Measurements from ENCODE around the gene RIPOR1. TPM values are rescaled to one million over a fixed set of nuclear protein-coding genes. Genes with fewer than 3 reads are reported as not detected.
"Not testable (repeated sequence)": the region's sequence is repeated elsewhere in the genome, so short reads cannot be mapped to it uniquely, and the experiment has no call there.

RIPOR1 gene
- total RNA-seq, 2 donors from 2014 or later, result 14.4 to 19.0 TPM

DNA sequence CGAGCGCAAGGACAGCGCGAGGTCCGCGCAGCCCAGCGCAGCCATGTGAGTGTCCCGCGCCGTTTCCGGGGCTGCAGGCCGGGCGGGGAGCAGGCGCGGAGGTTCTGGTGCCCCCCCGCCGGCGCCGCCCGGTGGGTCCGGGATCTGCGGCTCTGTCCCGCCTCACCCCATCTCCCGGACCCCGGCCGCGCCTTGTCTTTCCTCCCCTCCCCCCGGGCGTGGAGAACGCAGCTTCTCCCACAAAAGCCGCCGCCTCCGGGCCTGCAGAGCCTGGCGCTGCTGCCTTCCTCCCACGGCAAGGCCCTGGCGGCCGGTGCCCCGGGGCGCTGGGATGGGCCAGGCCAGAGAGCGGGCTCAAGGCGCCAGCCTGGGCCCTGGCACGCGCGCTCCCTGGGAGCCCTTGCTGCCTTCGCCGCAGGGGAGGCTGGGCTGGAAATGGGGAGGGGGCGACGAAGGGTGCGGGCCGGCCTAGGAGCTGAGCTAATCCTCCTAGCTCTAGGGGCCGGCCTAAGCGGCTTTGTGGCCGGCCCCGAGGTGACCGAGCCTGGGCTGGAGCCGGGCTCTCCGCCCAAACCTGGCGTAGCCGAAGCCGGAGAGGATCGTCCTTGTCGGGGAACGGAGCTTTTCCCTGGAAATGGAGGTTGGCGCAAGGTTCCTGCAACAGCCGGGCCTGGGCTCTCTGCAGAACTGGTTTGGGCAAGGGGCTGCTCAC is 397 bp downstream of the RIPOR1 start:
- Histone ChIP-seq H3K9me3 (no peaks in the 10 kb centered on the region), H3K27ac (peak overlapping the region; percentile 72), H3K9ac (ENCODE audit: low read depth in 2 of 2, low read length in 2 of 2) (peak overlapping the region; percentile 83 to 92), H3K27me3 (peaks cover 5% of the 10 kb centered on the region), H3K4me3 (peak overlapping the region; percentile 62), H3K4me1 (peaks cover 14% of the 10 kb centered on the region), H3K36me3 (no peaks in the 10 kb centered on the region)
- peak; percentile 50 for DNase-seq
- TF ChIP-seq, protein P1, sequence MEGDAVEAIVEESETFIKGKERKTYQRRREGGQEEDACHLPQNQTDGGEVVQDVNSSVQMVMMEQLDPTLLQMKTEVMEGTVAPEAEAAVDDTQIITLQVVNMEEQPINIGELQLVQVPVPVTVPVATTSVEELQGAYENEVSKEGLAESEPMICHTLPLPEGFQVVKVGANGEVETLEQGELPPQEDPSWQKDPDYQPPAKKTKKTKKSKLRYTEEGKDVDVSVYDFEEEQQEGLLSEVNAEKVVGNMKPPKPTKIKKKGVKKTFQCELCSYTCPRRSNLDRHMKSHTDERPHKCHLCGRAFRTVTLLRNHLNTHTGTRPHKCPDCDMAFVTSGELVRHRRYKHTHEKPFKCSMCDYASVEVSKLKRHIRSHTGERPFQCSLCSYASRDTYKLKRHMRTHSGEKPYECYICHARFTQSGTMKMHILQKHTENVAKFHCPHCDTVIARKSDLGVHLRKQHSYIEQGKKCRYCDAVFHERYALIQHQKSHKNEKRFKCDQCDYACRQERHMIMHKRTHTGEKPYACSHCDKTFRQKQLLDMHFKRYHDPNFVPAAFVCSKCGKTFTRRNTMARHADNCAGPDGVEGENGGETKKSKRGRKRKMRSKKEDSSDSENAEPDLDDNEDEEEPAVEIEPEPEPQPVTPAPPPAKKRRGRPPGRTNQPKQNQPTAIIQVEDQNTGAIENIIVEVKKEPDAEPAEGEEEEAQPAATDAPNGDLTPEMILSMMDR (IDR thresholded peaks at IDR 0.05), result no peak
- intact Hi-C loops (cut with DNase I), result loop anchor here (10.0 kb wide), 1 partner anchor 136 kb away; the partner anchor contains the start of genes ACD, C16orf86, ENKD1 and PARD6A

DNA sequence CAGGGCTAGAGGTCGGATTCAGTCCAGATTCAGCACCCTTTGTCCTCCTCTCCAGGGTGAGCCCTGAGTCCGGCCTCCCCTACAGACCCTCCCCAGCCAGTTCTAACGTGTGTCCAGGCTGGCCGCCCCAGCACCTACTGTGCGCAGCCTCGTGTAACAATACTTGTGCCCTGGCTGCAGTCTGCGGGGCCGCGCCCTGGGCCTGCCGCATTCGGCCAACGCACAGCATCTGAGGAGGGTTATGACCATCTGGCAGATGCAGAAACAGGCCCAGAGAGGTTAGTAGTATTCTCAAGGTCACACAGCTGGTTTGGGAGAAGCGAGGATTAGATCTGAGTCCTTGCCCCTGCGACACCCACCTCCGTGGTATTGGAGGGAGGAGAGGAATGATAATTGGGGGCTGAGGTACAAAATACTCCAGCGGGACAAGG is 968 bp downstream of the RIPOR1 start:
- Histone ChIP-seq H3K4me1 (peaks cover 14% of the 10 kb centered on the region), H3K36me3 (no peaks in the 10 kb centered on the region), H3K4me3 (peak overlapping the region; percentile 62), H3K27ac (peak overlapping the region; percentile 72), H3K9ac (ENCODE audit: low read depth in 2 of 2, low read length in 2 of 2) (peak overlapping the region; percentile 83 to 92), H3K27me3 (peaks cover 5% of the 10 kb centered on the region), H3K9me3 (no peaks in the 10 kb centered on the region)
- DNase-seq, result no peak
- intact Hi-C loops (cut with DNase I), result loop anchor here (10.0 kb wide), 1 partner anchor 135 kb away; the partner anchor contains the start of genes ACD, C16orf86, ENKD1 and PARD6A
- TF ChIP-seq, protein P1 (IDR thresholded peaks at IDR 0.05), result no peak

DNA sequence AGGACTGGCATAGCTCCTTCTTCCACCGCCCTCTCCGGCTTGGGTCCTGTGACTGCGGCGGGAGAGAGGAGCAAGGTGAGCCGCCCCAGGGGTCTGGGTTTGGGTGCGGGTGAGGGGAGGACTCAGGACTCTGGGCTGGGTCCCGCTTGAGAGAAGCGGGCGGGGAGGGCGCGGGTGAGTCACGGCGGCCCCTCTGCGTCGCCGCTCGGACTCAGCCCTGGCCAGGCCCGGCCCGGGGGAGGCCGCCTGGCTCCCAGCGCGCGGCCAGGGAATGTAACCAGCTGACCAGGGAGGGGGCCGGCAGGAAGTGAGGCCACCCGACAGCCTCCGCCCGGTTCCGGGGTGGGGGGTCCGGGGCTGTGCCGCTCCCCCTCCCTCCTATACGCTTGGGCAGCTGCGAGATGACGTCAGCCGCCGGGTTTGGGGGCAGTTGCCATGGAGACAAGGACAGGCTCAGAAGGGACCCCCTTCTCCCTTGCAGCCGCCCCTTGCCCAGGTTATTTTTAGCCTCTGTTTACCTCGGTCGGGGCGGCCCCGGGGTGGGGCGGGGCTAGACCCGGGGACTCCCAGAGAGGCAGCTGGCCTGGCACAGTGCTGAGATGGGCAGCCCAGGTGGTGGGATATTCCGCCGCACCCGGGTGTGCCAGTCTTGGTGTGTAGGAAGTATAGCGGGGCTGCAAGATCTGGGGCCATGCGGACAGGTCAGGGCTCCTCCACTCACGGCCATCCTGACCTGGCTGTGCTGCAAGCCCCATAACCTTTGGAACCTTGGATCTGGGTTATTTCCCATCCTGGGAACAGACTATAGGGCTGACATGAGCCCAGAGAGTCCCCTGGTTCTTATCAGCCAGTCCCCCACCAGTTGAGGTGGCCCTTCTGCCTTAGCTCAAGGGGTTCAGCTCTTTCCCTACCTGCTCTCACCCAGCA is 1.6 kb downstream of the RIPOR1 start:
- TF ChIP-seq, protein P1 (IDR thresholded peaks at IDR 0.05), result no peak
- intact Hi-C loops (cut with DNase I), result no loop called here
- Histone ChIP-seq H3K4me1 (peaks cover 14% of the 10 kb centered on the region), H3K36me3 (no peaks in the 10 kb centered on the region), H3K27ac (peak overlapping the region; percentile 72), H3K4me3 (peak overlapping the region; percentile 62), H3K27me3 (peaks cover 5% of the 10 kb centered on the region), H3K9ac (ENCODE audit: low read depth in 2 of 2, low read length in 2 of 2) (peak overlapping the region; percentile 83 to 92), H3K9me3 (no peaks in the 10 kb centered on the region)
- peak; percentile 59 for DNase-seq

DNA sequence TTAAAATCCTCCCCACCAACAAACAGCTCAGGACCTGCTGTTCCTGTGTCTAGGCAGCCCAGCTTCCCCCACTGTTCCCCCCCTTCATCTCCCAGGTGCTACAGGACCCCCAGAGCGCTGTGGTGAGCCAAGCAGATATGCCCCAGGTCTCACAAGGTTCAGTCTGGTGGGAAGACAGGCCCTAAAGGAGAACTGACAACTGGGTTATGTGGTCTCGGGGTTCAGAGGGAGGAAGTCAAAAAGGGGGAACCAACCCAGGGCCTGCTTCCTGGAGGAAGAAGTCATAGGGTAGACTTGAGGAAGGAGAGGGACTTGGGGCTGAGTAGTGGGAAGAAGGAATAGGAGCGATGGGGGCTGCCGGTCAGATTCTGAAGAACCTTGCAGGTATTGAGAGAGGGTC is 2.6 kb downstream of the RIPOR1 start:
- Histone ChIP-seq H3K4me1 (peaks cover 14% of the 10 kb centered on the region), H3K4me3 (no peak overlapping the region), H3K9me3 (no peaks in the 10 kb centered on the region), H3K36me3 (no peaks in the 10 kb centered on the region), H3K9ac (ENCODE audit: low read depth in 2 of 2, low read length in 2 of 2) (peak overlapping the region; percentile 83 to 92), H3K27ac (peak overlapping the region; percentile 72), H3K27me3 (peaks cover 6% of the 10 kb centered on the region)
- intact Hi-C loops (cut with DNase I), result no loop called here
- no peak for DNase-seq
- TF ChIP-seq, protein P1 (IDR thresholded peaks at IDR 0.05), result no peak

DNA sequence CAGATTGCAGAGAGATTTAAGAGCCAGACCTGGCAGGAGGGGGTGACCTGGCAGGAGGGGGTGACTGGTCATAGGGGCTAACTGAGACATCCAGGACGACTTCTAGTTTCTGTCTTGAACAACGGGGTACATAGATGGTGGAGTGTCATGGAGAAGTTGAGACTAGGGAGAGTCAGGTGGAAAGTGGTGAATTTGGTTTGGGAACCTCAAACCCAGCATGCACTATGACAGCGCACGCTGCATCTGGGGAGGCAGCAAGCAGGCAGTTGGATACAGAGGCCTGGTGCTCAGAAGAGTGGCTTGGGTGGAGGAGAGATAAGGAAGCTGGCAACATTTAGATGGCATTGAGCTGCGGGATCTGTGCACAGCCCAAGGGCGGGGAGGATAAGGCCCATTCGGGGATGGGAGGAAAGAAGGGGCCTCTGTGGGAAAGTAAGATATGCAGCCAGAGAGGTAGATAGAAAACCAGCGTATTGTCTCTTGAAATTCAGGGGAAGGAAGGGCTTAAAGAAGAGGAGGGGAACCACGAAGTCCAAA is 4.5 kb downstream of the RIPOR1 start:
- Histone ChIP-seq H3K27ac (no peak overlapping the region), H3K4me1 (peaks cover 14% of the 10 kb centered on the region), H3K9ac (ENCODE audit: low read depth in 2 of 2, low read length in 2 of 2) (no peak overlapping the region), H3K9me3 (no peaks in the 10 kb centered on the region), H3K4me3 (no peak overlapping the region), H3K27me3 (peaks cover 24% of the 10 kb centered on the region), H3K36me3 (no peaks in the 10 kb centered on the region)
- TF ChIP-seq, protein P1 (IDR thresholded peaks at IDR 0.05), result no peak
- intact Hi-C loops (cut with DNase I), result no loop called here
- DNase-seq, result no peak

DNA sequence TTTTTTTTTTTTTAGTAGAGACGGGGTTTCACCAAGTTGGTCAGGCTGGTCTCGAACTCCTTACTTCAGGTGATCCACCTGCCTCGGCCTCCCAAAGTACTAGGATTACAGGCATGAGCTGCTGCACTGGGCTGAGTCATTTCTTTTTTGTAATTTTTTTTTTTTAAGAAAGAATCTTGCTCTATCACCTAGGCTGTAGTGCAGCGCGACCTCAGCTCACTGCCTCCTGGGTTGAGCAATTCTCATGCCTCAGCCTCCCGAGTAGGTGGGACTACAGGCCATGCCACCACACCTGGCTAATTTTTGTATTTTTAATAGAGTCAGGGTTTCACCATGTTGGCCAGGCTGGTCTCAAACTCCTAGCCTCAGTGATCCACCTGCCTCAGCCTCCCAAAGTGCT is 5.4 kb downstream of the RIPOR1 start:
- peaks cover 19% of the 10 kb centered on the region for H3K4me1 ChIP-seq
- DNase-seq, result not testable (repeated sequence)

More for the DNA sequence above, 5.4 kb downstream of the RIPOR1 start:
- H3K27ac ChIP-seq; H3K9ac ChIP-seq (ENCODE audit: low read depth in 2 of 2, low read length in 2 of 2); intact Hi-C loops (cut with DNase I); H3K9me3 ChIP-seq; H3K36me3 ChIP-seq; H3K4me3 ChIP-seq: not testable (repeated sequence)
- peaks cover 25% of the 10 kb centered on the region for H3K27me3 ChIP-seq
